GM21447 (cell line): ENCODE results near the gene ZNF474.

Experiments used
- ATAC-seq: cut with Tn5 transposase; IDR thresholded peaks from one replicate; pipeline ENCODE4 v1.9.1; 2021; ENCODE audit not compliant: unreplicated experiment

Gene ZNF474

DNA sequence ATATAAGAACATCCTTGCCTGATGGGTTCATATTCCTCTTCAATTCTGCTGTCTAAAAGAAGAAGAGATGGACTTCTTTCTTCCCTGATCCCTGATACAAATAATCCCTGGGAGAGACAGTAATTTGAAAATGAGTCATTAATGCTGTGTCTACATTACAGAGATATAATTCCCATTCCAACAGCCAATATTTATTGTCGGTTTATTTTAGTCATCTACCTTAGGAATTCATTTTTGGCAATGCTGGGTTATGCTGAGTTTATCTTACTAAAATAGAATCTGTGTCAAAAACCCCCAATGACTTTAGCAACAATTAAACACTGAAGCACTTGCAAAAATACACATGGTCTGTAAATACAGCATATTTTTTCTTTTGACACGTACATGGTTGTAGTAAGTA, 23.9 kb downstream of the ZNF474 start:
- ATAC-seq: no peak

DNA sequence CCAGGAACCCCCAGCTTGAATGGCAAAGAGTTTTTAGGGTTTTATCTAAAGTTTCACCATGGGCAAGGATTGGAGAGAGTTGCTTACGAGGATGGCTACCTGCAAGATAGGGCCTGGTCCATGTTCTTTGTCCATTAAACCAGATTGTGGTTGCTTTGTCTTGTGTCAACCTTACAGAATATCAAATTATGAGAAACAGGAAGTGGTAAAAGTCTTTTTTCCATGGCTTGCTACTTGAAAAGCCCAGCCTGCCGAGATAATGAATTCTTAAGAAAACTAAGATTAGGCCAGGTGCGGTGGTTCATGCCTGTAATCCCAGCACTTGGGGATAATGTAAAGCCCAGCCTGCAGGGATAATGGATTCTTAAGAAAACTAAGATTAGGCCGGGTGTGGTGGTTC, 24.4 kb downstream of the ZNF474 start:
- no peak for ATAC-seq

GRCh38 chr5:122154491-122154890, 25.1 kb downstream of the ZNF474 start:
- ATAC-seq: no peak

- no peak for ATAC-seq
Observed at GRCh38 chr5:122154910-122155309, 25.6 kb downstream of the ZNF474 start.

DNA sequence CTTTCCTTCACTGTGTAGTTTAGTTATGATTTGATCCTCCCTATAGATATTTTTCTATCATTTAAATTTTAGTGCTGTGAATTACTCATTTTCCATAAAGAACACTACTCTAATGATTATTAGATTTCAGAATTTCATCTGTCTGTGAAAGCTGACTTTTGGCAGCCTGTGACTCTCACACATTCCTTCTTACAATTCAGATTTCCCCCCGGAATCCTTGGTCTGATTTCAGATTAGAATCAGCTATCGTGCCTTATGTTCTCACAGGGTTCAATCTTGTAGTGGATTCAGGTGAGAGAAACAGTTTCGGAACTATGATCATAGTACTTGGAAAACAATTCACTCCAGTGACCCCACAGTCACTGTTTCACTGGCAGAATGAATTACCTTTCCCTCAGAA, 26.2 kb downstream of the ZNF474 start:
- ATAC-seq: no peak

DNA sequence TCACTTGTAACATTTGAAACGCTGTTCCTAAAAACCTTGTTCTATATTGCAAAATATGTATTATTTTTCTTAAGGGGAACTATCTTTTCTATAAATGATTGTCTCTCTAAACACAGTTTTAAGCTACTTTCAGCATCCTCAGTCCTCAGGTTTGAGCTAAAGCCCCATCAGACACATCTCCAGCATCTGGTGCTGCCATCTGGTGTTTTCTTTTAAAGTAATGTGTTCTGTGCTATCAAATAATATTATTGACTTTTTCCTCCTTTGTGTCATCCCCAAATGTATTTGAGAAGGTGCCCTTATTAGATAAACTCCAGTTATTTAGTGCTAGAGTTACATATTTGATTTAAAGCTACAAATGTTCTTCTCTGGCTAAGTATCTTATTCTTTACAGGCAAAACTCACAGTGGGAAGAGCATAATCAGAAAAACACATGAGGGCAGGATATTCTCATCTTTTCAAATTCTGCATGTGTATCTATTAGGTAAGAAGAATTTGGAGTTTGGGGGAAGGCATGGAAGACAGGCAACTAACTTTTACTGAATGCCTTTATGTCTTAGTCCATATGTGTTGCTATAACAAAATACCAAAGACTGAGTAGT, 27.5 kb downstream of the ZNF474 start:
- ATAC-seq: no peak

DNA sequence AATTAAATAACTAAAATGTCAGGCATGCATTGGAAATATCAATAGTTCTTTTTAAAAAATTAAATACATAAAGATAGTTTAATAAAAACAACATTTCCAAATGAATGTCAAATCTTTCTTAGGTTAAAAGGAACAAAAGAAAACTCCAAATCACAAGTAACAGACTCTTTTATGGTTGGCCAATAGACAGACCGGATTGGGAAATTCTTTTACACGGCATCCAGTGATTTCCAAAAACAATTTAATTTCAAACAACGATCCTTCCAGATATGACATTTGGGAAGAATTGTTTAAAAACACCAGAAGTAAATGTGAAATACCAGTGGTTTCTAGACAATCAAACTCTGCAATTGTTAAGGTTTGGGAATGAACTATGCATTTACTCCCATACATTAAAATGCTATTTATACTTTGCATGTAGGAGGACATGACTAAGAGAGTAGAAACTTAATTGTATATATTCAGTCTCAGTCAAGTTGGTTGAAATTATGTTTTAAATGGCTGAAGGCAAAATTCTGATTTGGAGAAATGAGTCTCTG, 32.8 kb downstream of the ZNF474 start:
- ATAC-seq: no peak

DNA sequence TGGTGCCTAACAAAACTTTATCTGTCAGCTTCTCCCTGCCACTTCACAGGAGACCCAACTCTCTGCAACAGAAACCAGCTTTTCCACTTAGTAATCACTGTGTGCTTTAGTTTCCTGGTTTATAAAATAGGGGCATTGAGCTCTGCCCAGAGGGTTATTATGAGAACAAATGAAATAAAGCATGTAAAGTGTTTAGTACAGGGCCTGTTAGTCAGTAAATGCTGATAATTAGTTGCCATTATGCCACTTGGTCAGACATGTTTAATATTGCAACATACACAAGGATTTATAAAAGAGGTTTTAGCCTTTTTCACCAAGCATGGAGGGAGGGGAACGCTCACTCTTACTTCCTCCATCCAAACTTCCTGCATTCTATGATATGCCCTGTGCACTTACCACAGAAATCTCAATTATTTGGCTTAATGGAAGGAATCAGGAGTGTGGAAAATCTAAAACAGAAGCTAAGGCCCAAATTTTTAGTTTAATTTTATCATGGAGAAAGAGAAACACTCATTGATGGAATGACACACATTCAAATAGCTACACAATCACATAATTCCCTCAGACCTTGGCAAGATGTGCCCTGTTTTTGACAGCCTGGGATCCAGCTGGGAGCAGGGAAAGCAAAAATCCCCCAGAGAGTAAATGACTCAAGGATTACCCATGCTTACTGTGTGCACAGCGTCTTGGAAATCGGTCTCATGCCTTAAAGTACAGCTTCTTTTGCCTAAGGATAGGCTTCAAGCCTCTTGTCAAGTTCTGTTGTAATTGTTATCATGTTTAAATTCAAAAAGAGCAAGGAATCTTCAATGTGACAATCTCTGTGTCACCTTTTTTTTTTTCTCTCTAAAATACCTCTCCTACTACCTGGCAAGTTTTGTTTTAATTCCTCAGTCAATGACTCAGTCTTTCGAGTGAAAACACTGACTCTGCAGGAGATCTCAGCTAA, 34.0 kb downstream of the ZNF474 start:
- ATAC-seq: no peak

DNA sequence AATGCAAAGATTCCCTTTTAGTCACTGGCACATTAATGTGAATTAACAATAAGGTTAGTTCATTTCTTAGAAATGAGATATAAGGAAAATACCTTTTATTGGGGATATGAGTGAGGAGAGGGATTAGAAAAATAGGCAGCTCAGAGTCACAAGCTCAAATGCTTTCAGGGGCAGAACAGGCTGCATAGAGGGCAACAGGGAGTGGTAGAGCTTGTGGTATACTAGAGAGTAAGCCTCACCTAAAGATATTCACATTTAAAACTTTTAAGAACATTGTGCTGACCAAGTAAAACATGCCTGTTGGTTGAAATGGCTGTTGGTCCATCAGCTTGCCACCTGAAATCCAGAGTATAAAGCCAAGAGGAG, 34.7 kb downstream of the ZNF474 start:
- no peak for ATAC-seq

DNA sequence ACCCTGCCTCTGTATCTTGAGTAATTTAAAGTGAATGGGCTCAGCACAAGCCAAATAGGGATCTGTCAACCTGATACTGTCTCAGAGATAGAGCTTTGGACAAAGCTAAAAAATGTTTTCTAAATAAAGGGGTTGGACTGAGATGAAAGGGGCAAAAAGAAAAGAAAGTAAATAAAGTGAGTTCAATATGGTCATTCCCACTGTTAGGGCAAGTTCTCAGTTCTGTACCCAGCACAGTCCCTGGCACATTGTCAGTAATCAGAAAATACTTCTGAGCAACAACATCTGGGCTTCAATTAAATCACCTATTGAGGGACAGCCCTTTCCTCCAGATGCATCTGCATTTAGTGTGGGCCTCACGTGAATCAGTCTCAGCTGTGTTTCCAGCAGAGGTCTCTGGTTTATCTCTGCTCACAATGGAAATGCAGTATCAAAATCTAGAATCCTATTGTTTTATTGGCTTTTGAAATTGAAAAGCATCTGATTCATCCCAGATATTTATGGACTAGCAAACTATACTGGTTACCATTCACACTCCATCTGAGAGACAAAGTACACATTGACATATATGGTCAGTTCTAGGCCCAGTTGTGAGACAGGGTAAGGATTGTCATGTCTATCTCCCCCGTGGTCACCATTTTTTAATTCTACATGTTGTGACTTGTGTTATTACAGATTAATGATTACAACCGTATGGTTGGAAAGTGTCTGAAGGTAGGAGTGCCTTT, 35.6 kb downstream of the ZNF474 start:
- no peak for ATAC-seq

- no peak for ATAC-seq
Observed at GRCh38 chr5:122165559-122166078, 36.3 kb downstream of the ZNF474 start.

- ATAC-seq: no peak
Observed at GRCh38 chr5:122169350-122170103, 40.2 kb downstream of the ZNF474 start.

DNA sequence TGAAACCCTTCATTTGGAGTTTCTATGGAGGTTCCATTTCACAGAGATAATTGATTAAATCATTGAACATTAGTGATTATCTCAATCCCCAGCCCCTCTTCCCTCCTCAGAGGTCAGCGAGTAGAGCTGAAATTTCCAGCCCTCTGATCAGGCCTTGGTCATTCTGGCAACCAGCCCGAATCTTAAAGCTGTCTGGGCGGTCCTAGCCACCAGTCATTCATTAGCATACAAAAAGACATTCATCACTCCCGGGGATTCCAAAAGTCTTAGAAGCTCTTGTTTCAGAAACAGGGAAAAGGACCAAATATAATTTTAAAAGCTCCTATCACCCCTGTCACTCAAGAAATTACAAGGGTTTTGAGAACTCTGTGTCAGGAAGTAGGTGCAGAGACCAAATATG, 41.3 kb downstream of the ZNF474 start:
- ATAC-seq: no peak

GRCh38 chr5:122172207-122172606, 42.9 kb downstream of the ZNF474 start:
- ATAC-seq: no peak

DNA sequence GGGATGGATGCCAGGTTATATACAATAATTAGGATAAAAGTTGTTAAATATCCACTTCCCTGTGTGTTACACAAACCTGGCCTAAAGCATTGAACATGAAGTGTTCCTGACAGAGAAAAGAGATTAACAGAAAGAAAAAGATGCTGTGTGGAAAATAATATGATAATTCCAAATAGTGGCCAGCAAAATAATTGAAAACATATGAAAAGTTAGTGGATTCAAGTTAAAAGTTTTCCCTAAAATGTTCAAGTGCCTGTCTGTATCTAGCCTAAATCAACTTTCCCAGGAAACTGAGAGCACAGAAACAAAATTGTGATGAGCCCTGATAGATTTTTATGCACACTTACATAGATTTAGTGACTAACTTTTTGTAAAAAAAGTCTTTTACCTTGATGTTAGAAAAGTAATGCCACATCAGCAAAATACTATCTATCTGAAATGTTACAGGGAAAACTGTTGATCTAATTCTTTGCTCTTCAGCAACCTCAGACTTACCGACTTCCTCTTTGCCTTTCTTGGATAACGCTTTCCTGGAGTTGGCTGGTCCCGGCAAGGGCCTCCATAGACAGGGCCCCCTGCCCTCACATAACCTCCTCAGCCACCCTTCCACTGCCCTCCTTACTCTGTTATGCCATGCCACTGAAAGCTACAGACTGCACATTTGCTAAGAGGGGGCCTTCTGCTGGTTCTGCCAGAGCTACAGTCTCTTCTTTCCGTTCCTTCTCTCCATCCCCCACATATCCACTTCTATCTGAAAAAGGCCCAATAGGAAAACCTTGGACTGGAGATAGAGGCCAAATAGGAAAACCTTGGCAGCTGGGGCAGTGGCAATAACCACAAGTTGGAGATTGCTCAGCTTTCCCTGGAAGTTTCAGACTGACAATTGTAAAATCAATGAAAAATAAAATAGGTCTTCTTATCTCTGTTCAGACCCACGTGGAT, 44.4 kb downstream of the ZNF474 start:
- ATAC-seq: no peak

DNA sequence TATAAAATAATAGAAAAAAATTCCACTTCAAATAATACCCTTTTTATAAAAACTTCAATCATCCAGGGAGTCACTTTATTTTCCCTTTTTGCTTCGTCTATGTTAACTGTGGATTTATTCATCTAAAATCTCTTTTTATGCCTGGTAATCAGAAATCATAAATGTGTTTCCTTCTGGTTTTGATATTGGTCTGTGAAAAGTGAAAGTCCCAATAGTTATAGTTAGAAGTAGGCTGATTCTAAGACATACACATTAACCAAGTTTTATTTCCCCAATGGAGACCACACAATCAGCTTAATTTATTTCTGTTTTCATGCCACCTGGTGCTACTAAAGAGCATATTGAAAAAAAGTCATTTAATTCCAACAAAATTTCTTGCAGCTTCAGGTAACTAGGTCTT, 45.7 kb downstream of the ZNF474 start:
- ATAC-seq: no peak

GRCh38 chr5:122175852-122176251, 46.5 kb downstream of the ZNF474 start:
- no peak for ATAC-seq

DNA sequence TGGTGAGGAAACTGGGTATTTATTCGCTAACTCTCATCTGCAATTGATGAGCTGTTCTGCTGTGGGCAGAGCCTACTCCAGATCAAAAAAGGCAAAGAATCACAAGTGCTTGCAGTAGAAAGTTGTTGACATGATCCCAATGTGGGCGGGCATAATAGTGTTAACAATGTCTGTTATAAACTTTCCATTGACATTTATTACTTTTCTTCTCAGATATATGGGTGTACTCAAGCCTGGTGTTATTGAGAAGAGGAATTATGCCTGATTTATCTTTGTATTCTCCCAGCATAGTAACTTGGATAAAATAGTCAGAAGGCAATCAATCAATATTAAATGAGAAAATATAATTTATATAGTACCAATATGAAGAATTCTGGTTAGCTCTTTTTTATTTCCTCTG, 47.8 kb downstream of the ZNF474 start:
- no peak for ATAC-seq

GRCh38 chr5:122179701-122180100, 50.4 kb downstream of the ZNF474 start:
- ATAC-seq: no peak
